HFFc6 (cell line): ENCODE data around the gene DNAI7. TPM values are rescaled to one million over a fixed set of nuclear protein-coding genes. Genes with fewer than 3 reads are reported as not detected.

Experiments
- DNase-seq: peaks from one replicate; pipeline ENCODE4 v3.0.0-alpha.2; 2018
- H3K27ac Mint-ChIP-seq: 2 replicates; pipeline ENCODE4 v1.8.0; 2020; ENCODE audit warnings: mild to moderate bottlenecking, mixed read lengths
- H3K27me3 Mint-ChIP-seq: 2 replicates; pipeline ENCODE4 v1.8.0; 2021; ENCODE audit warnings: mild to moderate bottlenecking, moderate library complexity, mixed read lengths; ENCODE audit not compliant: insufficient read depth
- H3K36me3 Mint-ChIP-seq: 2 replicates; pipeline ENCODE4 v1.8.0; 2021; ENCODE audit warnings: low read depth, mixed read lengths
- H3K4me1 Mint-ChIP-seq: 2 replicates; pipeline ENCODE4 v1.8.0; 2020; ENCODE audit warnings: low read depth, mixed read lengths
- H3K4me3 Mint-ChIP-seq: 2 replicates; pipeline ENCODE4 v1.8.0; 2020; ENCODE audit warnings: mild to moderate bottlenecking, moderate library complexity, mixed read lengths
- H3K9me3 Mint-ChIP-seq: 2 replicates; pipeline ENCODE4 v1.8.0; 2020; ENCODE audit warnings: mild to moderate bottlenecking, mixed read lengths
- total RNA-seq, 6 experiments: library from RNA; stranded (reverse); fragmentation: NEBNext Ultra II Directional; extraction: Animal tissue kit (Norgen Biotek cat#: 25700); gene quantifications; 2 replicates in 1 of 6; 3 replicates in 5 of 6; pipeline ENCODE4 v1.2.3, GENCODE V29; 2021
- TF ChIP-seq, protein P1 (sequence below): fragments of 200-600 bp; sonication (generic); IDR thresholded peaks from 2 replicates; pipeline ENCODE4 v1.5.0; 2021; ENCODE audit warnings: antibody characterized with exemption, mild to moderate bottlenecking

The DNAI7 gene
- total RNA-seq, 6 experiments from 2014 or later = 0.16 to 0.48 (median 0.30) TPM; not detected in 2

DNA sequence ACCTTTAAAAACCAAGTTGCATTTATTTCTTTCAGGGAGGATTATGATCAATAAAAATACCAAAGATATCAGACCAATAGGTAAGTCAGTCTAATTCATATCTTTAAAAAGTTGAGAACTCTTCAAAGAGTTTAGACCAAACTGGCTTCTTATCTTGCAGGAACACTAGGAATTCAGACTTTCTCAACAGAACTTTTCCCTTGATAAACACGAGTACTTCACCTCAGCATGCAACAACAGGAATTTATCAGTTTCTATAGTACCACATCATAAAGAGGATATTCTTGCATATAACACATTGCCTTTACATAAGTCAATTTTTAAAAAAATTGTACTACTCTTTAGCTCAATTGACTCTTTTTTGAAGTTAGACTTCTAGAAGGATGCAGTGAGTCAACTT is 68.2 kb downstream of the DNAI7 start:
- Mint-ChIP-seq H3K27me3 (peaks cover 4% of the 10 kb centered on the region), H3K4me1 (peaks cover 3% of the 10 kb centered on the region; the same call in 1 of the 2 replicates), H3K9me3 (no peaks in the 10 kb centered on the region), H3K27ac (no peak overlapping the region), H3K4me3 (no peak overlapping the region), H3K36me3 (no peaks in the 10 kb centered on the region)
- no peak for DNase-seq
- TF ChIP-seq, protein P1, sequence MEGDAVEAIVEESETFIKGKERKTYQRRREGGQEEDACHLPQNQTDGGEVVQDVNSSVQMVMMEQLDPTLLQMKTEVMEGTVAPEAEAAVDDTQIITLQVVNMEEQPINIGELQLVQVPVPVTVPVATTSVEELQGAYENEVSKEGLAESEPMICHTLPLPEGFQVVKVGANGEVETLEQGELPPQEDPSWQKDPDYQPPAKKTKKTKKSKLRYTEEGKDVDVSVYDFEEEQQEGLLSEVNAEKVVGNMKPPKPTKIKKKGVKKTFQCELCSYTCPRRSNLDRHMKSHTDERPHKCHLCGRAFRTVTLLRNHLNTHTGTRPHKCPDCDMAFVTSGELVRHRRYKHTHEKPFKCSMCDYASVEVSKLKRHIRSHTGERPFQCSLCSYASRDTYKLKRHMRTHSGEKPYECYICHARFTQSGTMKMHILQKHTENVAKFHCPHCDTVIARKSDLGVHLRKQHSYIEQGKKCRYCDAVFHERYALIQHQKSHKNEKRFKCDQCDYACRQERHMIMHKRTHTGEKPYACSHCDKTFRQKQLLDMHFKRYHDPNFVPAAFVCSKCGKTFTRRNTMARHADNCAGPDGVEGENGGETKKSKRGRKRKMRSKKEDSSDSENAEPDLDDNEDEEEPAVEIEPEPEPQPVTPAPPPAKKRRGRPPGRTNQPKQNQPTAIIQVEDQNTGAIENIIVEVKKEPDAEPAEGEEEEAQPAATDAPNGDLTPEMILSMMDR = no peak

DNA sequence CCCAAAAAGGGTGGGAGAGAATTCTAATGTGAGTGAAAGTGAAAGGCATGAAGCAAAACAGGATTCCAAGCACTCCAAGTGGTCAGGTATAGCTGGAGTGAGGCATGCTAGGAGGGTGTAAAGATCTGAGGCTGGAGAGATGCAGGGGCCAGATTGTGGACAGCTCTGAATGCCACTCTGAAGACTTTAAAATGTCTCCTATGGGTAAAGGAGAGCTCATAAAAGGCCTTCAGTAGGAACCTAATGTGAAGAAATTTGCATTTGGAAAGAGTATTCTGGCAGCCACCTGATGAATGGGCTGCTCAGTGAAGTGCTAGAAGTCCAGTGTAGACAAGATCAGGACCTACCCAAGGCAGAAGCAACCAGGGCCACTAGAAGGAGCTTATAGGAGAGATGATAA is 68.9 kb downstream of the DNAI7 start:
- Mint-ChIP-seq H3K9me3 (no peaks in the 10 kb centered on the region), H3K4me3 (no peak overlapping the region), H3K36me3 (no peaks in the 10 kb centered on the region), H3K4me1 (peaks cover 5% of the 10 kb centered on the region; the same call in 1 of the 2 replicates), H3K27ac (no peak overlapping the region), H3K27me3 (peaks cover 4% of the 10 kb centered on the region; the same call in 1 of the 2 replicates)
- TF ChIP-seq, protein P1 = no peak
- DNase-seq = no peak

DNA sequence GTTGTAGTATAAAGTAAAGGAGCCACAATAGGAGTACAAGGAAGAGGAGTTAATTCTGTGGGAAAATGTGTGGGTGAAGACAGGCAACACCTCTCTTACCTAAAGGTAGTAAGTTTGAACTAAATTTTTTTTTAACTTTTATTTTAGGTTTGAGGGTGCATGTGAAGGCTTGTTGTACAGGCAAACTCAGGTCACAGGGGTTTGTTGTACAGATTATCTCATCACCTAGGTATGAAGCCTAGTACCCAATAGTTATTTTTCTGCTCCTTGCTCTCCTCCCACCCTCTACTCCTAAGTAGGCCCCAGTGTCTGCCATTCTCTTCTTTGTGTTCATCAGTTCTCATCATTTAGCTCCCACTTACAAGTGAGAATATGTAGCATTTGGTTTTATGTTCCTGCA is 70.5 kb downstream of the DNAI7 start:
- Mint-ChIP-seq H3K4me1 (peaks cover 5% of the 10 kb centered on the region; the same call in 1 of the 2 replicates), H3K27me3 (peaks cover 5% of the 10 kb centered on the region)
- DNase-seq = no peak

DNA sequence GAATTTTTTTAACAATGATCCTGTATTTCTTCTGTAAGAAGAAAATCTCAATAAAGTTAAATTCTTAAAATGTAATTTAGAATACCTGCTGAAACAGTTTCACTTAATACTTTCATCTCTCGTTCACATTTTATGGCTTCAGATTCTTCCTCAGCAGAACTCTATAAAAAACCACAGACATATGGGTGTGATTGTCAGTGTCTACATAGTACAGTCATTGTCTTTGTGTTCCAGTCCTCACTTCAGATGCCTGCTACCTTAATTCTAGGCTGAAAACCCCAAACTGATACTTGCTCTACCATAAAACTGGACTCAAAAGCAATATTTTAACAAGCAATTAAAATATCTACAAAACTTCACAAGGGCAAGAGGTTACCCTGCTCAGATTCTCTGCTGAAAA is 71.8 kb downstream of the DNAI7 start:
- Mint-ChIP-seq H3K27me3 (peaks cover 6% of the 10 kb centered on the region), H3K36me3 (no peaks in the 10 kb centered on the region), H3K27ac (no peak overlapping the region), H3K9me3 (no peaks in the 10 kb centered on the region), H3K4me1 (peaks cover 5% of the 10 kb centered on the region; the same call in 1 of the 2 replicates), H3K4me3 (no peak overlapping the region)
- DNase-seq = no peak
- TF ChIP-seq, protein P1 = no peak

More for the DNA sequence above, 70.5 kb downstream of the DNAI7 start:
- Mint-ChIP-seq H3K36me3 (no peaks in the 10 kb centered on the region), H3K4me3 (no peak overlapping the region), H3K27ac (no peak overlapping the region), H3K9me3 (no peaks in the 10 kb centered on the region)
- TF ChIP-seq, protein P1 = no peak

DNA sequence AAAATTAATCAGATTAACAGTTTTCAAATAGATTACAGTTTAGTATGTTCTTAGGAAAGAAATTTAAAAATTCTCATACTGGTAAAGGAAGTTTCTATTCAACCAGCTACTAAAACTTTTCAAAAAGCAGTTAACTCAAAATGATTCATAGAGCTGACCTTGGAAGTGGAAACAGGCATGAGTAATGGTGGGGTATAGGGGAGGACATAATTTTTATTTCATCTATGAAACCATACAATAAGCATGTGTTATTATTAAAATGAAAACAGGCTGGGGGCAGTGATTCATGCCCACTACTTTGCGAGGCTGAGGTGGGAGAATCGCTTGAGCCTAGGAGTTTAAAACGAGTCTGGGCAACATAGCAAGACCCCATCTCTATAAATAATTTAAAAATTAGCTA is 73.0 kb downstream of the DNAI7 start:
- Mint-ChIP-seq H3K36me3 (no peaks in the 10 kb centered on the region), H3K4me1 (peaks cover 5% of the 10 kb centered on the region; the same call in 1 of the 2 replicates), H3K27ac (no peak overlapping the region), H3K27me3 (peaks cover 6% of the 10 kb centered on the region), H3K4me3 (no peak overlapping the region), H3K9me3 (no peaks in the 10 kb centered on the region)
- DNase-seq = no peak
- TF ChIP-seq, protein P1 = no peak

DNA sequence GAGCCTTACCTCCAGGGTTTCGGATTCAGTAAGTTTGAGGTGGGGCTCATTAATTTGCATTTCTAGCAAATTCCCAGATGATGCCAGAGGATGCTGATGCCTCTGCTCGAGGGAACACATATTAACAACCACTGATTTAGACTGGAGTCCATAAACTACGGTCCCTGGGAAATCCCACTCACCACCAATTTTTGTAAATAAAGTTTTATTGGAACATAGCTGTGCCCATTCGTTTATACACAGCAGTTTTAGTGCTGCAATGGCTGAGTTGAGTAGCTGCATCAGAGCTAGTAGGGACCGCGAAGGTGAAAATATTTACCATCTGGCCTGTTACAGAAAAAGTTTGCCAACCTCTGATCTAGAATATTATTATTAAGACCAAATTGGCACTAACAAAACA is 73.8 kb downstream of the DNAI7 start:
- Mint-ChIP-seq H3K27me3 (peaks cover 5% of the 10 kb centered on the region), H3K4me1 (peaks cover 5% of the 10 kb centered on the region; the same call in 1 of the 2 replicates), H3K9me3 (no peaks in the 10 kb centered on the region), H3K4me3 (no peak overlapping the region), H3K27ac (no peak overlapping the region), H3K36me3 (no peaks in the 10 kb centered on the region)
- DNase-seq = no peak
- TF ChIP-seq, protein P1 = no peak
